ENCODE data around the gene IGFBP7. TPM values are rescaled to one million over a fixed set of nuclear protein-coding genes. Genes with fewer than 3 reads are reported as not detected.

Gene IGFBP7
- total RNA-seq, 4 donors from 2014 or later = 225 to 1,715 (median 711) TPM

DNA sequence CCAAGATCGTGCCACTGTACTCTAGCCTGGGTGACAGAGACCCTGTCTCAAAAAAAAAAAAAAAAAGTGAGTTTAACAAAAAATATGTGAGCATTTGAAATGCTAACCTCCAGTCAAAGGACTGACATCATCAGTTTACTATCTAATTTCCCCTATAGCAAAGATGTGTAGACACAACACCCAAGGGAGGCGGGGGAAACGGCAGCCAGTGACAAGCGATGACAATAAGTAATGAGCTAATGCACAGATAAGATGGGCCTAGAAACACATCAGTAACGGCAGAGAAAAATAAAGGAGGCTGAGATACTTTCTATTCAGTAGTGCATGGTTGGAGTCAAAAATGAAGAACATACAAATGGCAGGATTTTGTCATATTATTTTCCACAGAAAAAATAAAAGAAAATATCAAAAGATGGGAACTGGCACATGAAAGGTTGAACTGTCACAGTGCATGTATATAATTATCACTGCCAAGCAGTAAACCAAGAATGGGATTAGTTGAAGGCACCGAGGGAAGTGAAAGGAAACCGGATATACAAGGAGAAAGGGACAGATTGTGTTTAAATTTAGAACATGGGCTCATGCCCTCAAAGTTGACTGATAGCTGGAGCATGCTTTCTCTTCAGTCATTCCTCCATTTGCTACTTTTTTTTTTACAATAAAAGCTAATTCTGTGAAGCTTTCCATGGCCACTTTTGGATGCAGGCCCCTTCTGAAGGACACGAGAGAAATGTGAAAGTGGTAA, 41.8 kb downstream of the IGFBP7 start:
- Histone ChIP-seq H3K36me3 (no peaks in the 10 kb centered on the region), H3K27me3 (no peaks in the 10 kb centered on the region), H3K27ac (peak overlapping the region; percentile 14 to 41), H3K4me3 (no peak overlapping the region), H3K9me3 (no peaks in the 10 kb centered on the region), H3K4me1 (peaks cover 0 to 15% of the 10 kb centered on the region in 2 donors)
- no peak for DNase-seq
- intact Hi-C loops (cut with DNase I; ENCODE audit: low total_unique reads) = no loop called here
- TF ChIP-seq, protein P1, sequence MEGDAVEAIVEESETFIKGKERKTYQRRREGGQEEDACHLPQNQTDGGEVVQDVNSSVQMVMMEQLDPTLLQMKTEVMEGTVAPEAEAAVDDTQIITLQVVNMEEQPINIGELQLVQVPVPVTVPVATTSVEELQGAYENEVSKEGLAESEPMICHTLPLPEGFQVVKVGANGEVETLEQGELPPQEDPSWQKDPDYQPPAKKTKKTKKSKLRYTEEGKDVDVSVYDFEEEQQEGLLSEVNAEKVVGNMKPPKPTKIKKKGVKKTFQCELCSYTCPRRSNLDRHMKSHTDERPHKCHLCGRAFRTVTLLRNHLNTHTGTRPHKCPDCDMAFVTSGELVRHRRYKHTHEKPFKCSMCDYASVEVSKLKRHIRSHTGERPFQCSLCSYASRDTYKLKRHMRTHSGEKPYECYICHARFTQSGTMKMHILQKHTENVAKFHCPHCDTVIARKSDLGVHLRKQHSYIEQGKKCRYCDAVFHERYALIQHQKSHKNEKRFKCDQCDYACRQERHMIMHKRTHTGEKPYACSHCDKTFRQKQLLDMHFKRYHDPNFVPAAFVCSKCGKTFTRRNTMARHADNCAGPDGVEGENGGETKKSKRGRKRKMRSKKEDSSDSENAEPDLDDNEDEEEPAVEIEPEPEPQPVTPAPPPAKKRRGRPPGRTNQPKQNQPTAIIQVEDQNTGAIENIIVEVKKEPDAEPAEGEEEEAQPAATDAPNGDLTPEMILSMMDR (IDR thresholded peaks at IDR 0.05) = no peak
- no peak for TF ChIP-seq POLR2A (IDR thresholded peaks at IDR 0.05)

DNA sequence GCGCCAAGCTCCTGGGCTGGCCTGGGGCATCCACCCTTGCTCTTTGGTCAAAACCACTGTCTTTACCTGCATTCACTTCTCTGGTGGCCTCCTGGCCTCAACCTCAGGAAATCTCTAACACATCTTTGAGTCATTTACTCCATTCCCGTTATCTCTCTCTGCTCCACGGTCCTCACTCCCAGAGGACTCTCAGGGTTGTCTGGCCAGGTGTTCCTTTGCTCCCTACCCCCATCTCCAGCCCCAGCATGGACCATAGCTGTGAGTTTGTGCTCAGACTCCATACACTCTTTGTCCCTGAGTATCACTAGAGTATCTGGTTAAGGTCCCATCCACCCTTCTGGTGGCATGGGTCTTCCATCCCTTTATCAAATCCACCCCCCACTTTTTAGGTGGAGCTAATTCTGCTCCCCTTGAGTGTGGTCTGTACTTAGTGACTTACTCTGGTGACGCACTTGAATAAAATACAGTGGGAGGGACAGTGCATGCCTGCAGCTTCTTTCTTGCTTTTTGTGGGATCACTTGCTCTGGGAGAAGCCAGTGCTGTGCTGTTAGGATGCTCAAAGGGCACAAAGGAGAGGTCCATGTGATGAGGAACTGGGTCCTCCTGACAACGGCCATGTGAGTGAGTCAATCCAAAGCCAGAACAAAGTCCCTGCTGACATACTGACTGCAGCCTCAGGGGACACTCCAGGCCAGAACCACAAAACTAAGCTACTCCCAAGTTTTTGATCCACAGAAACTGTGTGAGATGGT, 44.3 kb downstream of the IGFBP7 start:
- no peak overlapping the region for H3K4me3 ChIP-seq
- H3K27ac ChIP-seq = peak overlapping the region; percentile 76 to 84
- no peak for DNase-seq
- H3K9me3 ChIP-seq = no peaks in the 10 kb centered on the region
- H3K4me1 ChIP-seq = peaks cover 0 to 15% of the 10 kb centered on the region in 2 donors
- no peaks in the 10 kb centered on the region for H3K27me3 ChIP-seq
- no peak for TF ChIP-seq POLR2A (IDR thresholded peaks at IDR 0.05)
- TF ChIP-seq, protein P1 (IDR thresholded peaks at IDR 0.05) = no peak
- H3K36me3 ChIP-seq = no peaks in the 10 kb centered on the region
- intact Hi-C loops (cut with DNase I; ENCODE audit: low total_unique reads) = no loop called here

DNA sequence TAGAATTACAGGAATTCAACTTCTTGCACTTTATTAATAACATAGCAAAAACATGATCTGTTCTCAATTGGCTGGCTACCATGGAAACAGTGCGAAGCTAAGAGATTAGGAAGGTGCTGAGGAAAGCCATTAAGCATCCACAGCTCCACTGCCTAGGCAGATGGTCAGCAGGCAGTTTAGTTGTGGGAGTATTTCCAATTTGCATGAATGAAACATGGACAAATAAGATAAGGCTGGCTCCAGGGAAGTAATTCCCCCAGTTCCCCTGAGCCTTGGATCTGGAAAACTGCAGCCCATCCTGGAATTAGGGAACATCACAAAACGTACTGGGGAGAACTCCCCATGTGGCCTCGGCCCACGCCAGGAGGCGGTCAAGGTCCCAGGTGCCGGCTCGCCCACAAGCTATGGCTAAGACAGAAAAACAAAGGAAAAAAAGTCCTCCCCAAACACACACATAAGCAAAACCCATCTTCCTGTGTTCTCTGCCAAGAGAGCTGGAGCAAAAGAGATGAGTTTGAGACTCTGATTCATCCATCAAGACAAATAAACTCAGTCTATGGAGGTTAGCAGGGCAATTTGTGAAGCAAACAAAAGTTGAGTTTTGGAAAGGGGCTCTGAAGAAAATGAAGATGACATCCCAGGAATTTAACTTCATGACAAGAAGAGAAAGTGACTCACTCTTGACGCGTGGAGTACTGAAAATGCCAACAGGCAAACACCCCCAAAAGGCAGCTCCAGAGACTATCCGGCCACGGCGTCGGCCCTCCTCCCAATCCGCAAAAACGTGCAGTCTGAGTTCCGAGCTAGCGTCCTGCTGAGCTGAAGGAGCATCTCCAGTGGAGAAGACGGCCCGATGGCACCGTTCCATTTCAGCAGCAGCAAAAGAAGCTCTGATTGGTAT, 45.1 kb downstream of the IGFBP7 start:
- no peaks in the 10 kb centered on the region for H3K27me3 ChIP-seq
- H3K27ac ChIP-seq = peak overlapping the region; percentile 76 to 84
- no peaks in the 10 kb centered on the region for H3K9me3 ChIP-seq
- no peaks in the 10 kb centered on the region for H3K36me3 ChIP-seq
- H3K4me3 ChIP-seq = peak overlapping the region in 1 of 2 donors; percentile 17
- peak; percentile 70 to 72 for DNase-seq
- intact Hi-C loops (cut with DNase I; ENCODE audit: low total_unique reads) = no loop called here
- H3K4me1 ChIP-seq = peaks cover 0 to 22% of the 10 kb centered on the region in 2 donors
- TF ChIP-seq POLR2A (IDR thresholded peaks at IDR 0.05) = no peak

DNA sequence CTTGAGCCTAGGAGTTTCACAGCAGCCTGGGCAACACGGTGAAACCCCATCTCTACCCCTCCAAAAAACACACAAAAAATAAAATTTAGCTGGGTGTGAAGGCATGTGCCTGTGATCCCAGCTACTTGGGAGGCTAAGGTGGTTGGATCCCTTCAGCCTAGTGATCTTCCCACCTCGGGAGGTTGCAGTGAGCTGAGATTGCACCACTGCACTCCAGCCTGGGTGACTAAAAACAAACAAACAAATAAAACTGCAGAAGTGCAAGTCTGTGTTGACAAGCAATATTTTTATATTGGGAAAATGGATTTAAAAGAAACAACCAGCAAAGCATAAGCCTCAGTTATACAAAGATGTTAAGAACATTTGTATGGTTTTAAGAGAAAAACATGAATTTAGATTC, 46.1 kb downstream of the IGFBP7 start:
- Histone ChIP-seq H3K4me1 (peaks cover 0 to 22% of the 10 kb centered on the region in 2 donors), H3K27me3 (no peaks in the 10 kb centered on the region)

DNA sequence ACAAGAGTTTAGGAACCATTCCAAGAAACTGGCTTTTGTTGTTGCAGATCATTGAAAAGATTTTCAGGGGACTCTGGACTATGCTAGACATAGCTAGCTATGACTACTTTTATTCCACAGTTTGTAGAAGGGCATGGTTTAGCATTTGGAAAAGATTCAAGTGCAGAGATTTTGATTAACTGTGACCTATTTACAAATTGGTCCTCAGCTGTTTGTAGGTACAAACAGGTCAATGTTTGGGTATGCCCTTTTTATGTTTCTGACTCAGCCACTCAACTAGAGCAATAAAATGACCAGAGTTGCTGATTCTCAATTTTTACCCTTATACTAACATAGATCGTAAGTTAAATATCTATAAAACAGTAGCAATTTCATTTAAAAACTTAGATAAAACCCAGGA, 46.7 kb downstream of the IGFBP7 start:
- no peaks in the 10 kb centered on the region for H3K9me3 ChIP-seq
- no peak for DNase-seq
- no peaks in the 10 kb centered on the region for H3K36me3 ChIP-seq
- H3K27ac ChIP-seq = peak overlapping the region; percentile 57 to 76
- H3K4me3 ChIP-seq = no peak overlapping the region
- no peaks in the 10 kb centered on the region for H3K27me3 ChIP-seq
- no peak for TF ChIP-seq POLR2A (IDR thresholded peaks at IDR 0.05)
- TF ChIP-seq, protein P1 (IDR thresholded peaks at IDR 0.05) = no peak
- intact Hi-C loops (cut with DNase I; ENCODE audit: low total_unique reads) = no loop called here
- H3K4me1 ChIP-seq = peaks cover 0 to 22% of the 10 kb centered on the region in 2 donors

More for the DNA sequence above, 46.1 kb downstream of the IGFBP7 start:
- TF ChIP-seq, protein P1 (IDR thresholded peaks at IDR 0.05) = no peak
- TF ChIP-seq POLR2A (IDR thresholded peaks at IDR 0.05) = no peak
- DNase-seq = no peak
- Histone ChIP-seq H3K36me3 (no peaks in the 10 kb centered on the region), H3K4me3 (no peak overlapping the region), H3K9me3 (no peaks in the 10 kb centered on the region), H3K27ac (peak overlapping the region; percentile 76 to 84)
- intact Hi-C loops (cut with DNase I; ENCODE audit: low total_unique reads) = no loop called here

All from uterus (tissue), 4 donors.